ENCODE measurements around the gene DRD2.

DNA sequence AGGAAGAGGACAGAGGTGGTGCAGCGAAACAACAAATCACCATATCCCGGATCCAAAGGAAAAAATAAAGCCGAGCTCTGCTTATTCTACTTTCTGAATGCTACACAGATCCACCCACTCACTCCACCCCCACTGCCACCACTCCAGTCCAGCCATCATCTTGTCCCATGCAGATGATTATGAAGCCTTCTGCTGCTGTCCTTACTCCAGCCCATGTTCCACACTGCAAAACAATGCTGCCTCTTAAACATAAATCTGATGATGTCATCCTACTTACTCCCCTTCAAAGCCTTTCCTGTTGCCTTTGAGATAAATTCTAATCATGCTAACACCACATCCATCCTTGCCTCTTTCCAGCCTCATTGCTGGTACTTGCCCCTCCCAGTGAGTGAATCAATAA is 6.5 kb upstream of the DRD2 start:
- TF ChIP-seq, protein P1, sequence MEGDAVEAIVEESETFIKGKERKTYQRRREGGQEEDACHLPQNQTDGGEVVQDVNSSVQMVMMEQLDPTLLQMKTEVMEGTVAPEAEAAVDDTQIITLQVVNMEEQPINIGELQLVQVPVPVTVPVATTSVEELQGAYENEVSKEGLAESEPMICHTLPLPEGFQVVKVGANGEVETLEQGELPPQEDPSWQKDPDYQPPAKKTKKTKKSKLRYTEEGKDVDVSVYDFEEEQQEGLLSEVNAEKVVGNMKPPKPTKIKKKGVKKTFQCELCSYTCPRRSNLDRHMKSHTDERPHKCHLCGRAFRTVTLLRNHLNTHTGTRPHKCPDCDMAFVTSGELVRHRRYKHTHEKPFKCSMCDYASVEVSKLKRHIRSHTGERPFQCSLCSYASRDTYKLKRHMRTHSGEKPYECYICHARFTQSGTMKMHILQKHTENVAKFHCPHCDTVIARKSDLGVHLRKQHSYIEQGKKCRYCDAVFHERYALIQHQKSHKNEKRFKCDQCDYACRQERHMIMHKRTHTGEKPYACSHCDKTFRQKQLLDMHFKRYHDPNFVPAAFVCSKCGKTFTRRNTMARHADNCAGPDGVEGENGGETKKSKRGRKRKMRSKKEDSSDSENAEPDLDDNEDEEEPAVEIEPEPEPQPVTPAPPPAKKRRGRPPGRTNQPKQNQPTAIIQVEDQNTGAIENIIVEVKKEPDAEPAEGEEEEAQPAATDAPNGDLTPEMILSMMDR (IDR thresholded peaks at IDR 0.05; ENCODE audit: extremely low read depth in 1 of 2, insufficient read depth in 1 of 2, low read depth in 1 of 2, low read length in 2 of 2) = no peak
- TF ChIP-seq EZH2 (IDR thresholded peaks at IDR 0.05; ENCODE audit: borderline replicate concordance, low read depth, low read length, severe bottlenecking) (no peak), POLR2A (IDR thresholded peaks at IDR 0.05; ENCODE audit: low read depth, low read length) (no peak), POLR2AphosphoS5 (IDR thresholded peaks at IDR 0.05; ENCODE audit: insufficient read depth, low read depth, low read length) (no peak), JUN (IDR thresholded peaks at IDR 0.05; ENCODE audit: borderline replicate concordance, insufficient read depth, insufficient read length, low read depth) (no peak), FOS (IDR thresholded peaks at IDR 0.05; ENCODE audit: borderline replicate concordance, insufficient read depth, low read length) (no peak)
- TF ChIP-seq, protein P2, sequence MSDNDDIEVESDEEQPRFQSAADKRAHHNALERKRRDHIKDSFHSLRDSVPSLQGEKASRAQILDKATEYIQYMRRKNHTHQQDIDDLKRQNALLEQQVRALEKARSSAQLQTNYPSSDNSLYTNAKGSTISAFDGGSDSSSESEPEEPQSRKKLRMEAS (IDR thresholded peaks at IDR 0.05; ENCODE audit: insufficient read depth, insufficient read length) = no peak

Data from endothelial cell of umbilical vein (primary cell).